Measurements from ENCODE around the gene UBE2QL1.

The UBE2QL1 gene

DNA sequence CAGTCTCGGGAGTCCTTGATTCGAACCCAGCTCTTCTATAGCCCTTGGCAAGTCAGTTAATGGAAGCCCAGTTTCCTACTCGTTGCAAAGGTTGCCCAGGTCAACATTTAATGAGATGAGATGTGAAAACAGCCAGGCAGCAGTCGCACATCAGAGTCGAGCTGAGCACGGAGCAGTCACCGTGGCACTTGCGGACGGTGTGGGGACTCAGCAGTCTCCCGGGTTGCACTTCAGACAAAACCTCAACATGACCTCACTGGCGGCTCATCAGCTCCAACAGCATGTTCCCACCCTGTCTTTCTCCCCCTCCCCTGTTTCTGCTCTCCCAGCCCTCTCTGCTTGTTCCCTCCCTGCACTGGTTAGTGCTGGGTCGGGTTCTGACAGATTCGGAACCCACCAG lies 35.8 kb downstream of the UBE2QL1 start:
- no peaks in the 10 kb centered on the region for H3K36me3 ChIP-seq (ENCODE audit: control insufficient read depth in 1 of 2, insufficient read depth in 2 of 2, low read length in 2 of 2)

GRCh38 chr5:6484899-6485298 lies 36.2 kb downstream of the UBE2QL1 start:
- Histone ChIP-seq H3K4me1 (ENCODE audit: control insufficient read depth in 1 of 2, insufficient read depth in 2 of 2, low read length in 2 of 2) (no peaks in the 10 kb centered on the region), H3K36me3 (ENCODE audit: control insufficient read depth in 1 of 2, insufficient read depth in 2 of 2, low read length in 2 of 2) (no peaks in the 10 kb centered on the region), H3K27me3 (ENCODE audit: low read depth, low read length) (no peaks in the 10 kb centered on the region), H3K4me3 (ENCODE audit: low read depth in 1 of 2, low read length in 2 of 2) (no peak overlapping the region), H3K9me3 (ENCODE audit: control insufficient read depth in 1 of 2, low read length in 2 of 2) (no peaks in the 10 kb centered on the region), H3K27ac (ENCODE audit: low read length) (no peak overlapping the region)

More for the DNA sequence above, 35.8 kb downstream of the UBE2QL1 start:
- no peaks in the 10 kb centered on the region for H3K9me3 ChIP-seq (ENCODE audit: control insufficient read depth in 1 of 2, low read length in 2 of 2)
- no peaks in the 10 kb centered on the region for H3K4me1 ChIP-seq (ENCODE audit: control insufficient read depth in 1 of 2, insufficient read depth in 2 of 2, low read length in 2 of 2)
- no peak overlapping the region for H3K27ac ChIP-seq (ENCODE audit: low read length)
- no peaks in the 10 kb centered on the region for H3K27me3 ChIP-seq (ENCODE audit: low read depth, low read length)
- no peak overlapping the region for H3K4me3 ChIP-seq (ENCODE audit: low read depth in 1 of 2, low read length in 2 of 2)

DNA sequence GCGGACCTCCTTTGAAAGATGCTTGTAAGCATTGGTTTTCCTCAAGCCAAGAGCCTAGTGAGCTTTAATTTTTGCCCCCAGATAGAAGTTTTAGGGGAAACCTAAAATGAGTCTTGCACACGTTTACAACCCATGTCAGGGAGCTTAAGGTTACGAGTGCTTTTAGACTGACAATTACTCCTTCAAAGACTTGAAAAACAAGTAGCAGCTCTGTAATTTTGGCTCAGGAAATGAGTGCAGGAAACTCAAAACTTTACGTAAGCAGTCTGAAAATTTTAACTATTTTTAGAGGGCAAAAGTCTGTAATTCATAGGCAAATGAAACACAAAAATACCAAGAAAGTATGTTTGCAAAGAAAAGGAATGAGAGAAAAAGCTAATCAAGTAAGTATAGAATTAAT lies 36.8 kb downstream of the UBE2QL1 start:
- Histone ChIP-seq H3K27me3 (ENCODE audit: low read depth, low read length) (no peaks in the 10 kb centered on the region), H3K4me1 (ENCODE audit: control insufficient read depth in 1 of 2, insufficient read depth in 2 of 2, low read length in 2 of 2) (no peaks in the 10 kb centered on the region), H3K27ac (ENCODE audit: low read length) (no peak overlapping the region), H3K9me3 (ENCODE audit: control insufficient read depth in 1 of 2, low read length in 2 of 2) (no peaks in the 10 kb centered on the region), H3K36me3 (ENCODE audit: control insufficient read depth in 1 of 2, insufficient read depth in 2 of 2, low read length in 2 of 2) (no peaks in the 10 kb centered on the region), H3K4me3 (ENCODE audit: low read depth in 1 of 2, low read length in 2 of 2) (no peak overlapping the region)

- H3K27ac ChIP-seq (ENCODE audit: low read length) = no peak overlapping the region
- no peaks in the 10 kb centered on the region for H3K4me1 ChIP-seq (ENCODE audit: control insufficient read depth in 1 of 2, insufficient read depth in 2 of 2, low read length in 2 of 2)
- no peak overlapping the region for H3K4me3 ChIP-seq (ENCODE audit: low read depth in 1 of 2, low read length in 2 of 2)
- no peaks in the 10 kb centered on the region for H3K36me3 ChIP-seq (ENCODE audit: control insufficient read depth in 1 of 2, insufficient read depth in 2 of 2, low read length in 2 of 2)
- no peaks in the 10 kb centered on the region for H3K27me3 ChIP-seq (ENCODE audit: low read depth, low read length)
- no peaks in the 10 kb centered on the region for H3K9me3 ChIP-seq (ENCODE audit: control insufficient read depth in 1 of 2, low read length in 2 of 2)
Observed at GRCh38 chr5:6486074-6486473, 37.4 kb downstream of the UBE2QL1 start.

- Histone ChIP-seq H3K27ac (ENCODE audit: low read length) (no peak overlapping the region), H3K9me3 (ENCODE audit: control insufficient read depth in 1 of 2, low read length in 2 of 2) (no peaks in the 10 kb centered on the region)
Observed at GRCh38 chr5:6487081-6487480, 38.4 kb downstream of the UBE2QL1 start.

DNA sequence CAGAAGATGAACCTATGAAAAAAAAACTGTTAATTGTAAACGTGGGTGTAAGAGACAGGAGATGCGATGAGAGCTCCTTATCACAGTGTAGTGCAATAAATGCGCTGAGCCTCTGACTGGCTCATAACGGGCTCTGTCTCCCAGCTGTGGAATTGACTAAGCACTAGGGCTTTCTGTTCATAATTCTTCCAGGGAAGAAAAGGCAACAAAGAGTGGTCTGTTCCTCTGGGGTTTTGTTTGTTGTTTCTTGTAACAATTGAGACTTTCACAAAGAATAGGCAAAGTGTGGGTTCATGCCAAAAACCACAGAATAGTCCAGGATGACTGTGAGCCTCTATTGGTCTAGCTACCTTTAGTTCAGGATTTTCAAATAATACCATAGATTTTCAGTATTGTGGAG lies 39.4 kb downstream of the UBE2QL1 start:
- no peaks in the 10 kb centered on the region for H3K9me3 ChIP-seq (ENCODE audit: control insufficient read depth in 1 of 2, low read length in 2 of 2)
- H3K4me3 ChIP-seq (ENCODE audit: low read depth in 1 of 2, low read length in 2 of 2) = no peak overlapping the region
- H3K4me1 ChIP-seq (ENCODE audit: control insufficient read depth in 1 of 2, insufficient read depth in 2 of 2, low read length in 2 of 2) = no peaks in the 10 kb centered on the region
- H3K27me3 ChIP-seq (ENCODE audit: low read depth, low read length) = no peaks in the 10 kb centered on the region
- no peaks in the 10 kb centered on the region for H3K36me3 ChIP-seq (ENCODE audit: control insufficient read depth in 1 of 2, insufficient read depth in 2 of 2, low read length in 2 of 2)
- H3K27ac ChIP-seq (ENCODE audit: low read length) = no peak overlapping the region

More at GRCh38 chr5:6487081-6487480, 38.4 kb downstream of the UBE2QL1 start:
- Histone ChIP-seq H3K4me1 (ENCODE audit: control insufficient read depth in 1 of 2, insufficient read depth in 2 of 2, low read length in 2 of 2) (no peaks in the 10 kb centered on the region), H3K36me3 (ENCODE audit: control insufficient read depth in 1 of 2, insufficient read depth in 2 of 2, low read length in 2 of 2) (no peaks in the 10 kb centered on the region), H3K27me3 (ENCODE audit: low read depth, low read length) (no peaks in the 10 kb centered on the region), H3K4me3 (ENCODE audit: low read depth in 1 of 2, low read length in 2 of 2) (no peak overlapping the region)

GRCh38 chr5:6489643-6490185 lies 41.1 kb downstream of the UBE2QL1 start:
- H3K36me3 ChIP-seq (ENCODE audit: control insufficient read depth in 1 of 2, insufficient read depth in 2 of 2, low read length in 2 of 2) = no peaks in the 10 kb centered on the region
- H3K27ac ChIP-seq (ENCODE audit: low read length) = no peak overlapping the region
- H3K27me3 ChIP-seq (ENCODE audit: low read depth, low read length) = no peaks in the 10 kb centered on the region
- H3K4me1 ChIP-seq (ENCODE audit: control insufficient read depth in 1 of 2, insufficient read depth in 2 of 2, low read length in 2 of 2) = no peaks in the 10 kb centered on the region
- no peak overlapping the region for H3K4me3 ChIP-seq (ENCODE audit: low read depth in 1 of 2, low read length in 2 of 2)
- no peaks in the 10 kb centered on the region for H3K9me3 ChIP-seq (ENCODE audit: control insufficient read depth in 1 of 2, low read length in 2 of 2)

DNA sequence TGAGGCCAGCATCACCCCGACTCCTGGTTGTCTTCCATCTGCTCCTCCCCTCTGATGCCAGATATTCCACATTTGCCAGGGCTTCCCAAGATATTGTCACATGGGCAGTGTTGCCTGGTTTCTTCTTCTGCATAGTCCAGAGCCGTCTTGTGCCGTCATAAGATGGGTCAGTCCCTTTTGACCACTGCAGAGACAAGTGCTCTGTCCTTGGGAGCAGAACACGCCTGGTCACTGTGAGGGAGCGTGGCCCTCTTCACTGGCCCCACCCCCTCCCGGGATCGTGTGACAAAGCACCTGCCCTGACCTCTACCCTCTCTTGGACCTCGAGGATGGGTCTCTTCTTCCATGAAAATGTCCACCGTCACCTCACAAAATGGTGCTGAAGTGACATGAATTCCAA lies 41.6 kb downstream of the UBE2QL1 start:
- Histone ChIP-seq H3K27ac (ENCODE audit: low read length) (no peak overlapping the region), H3K36me3 (ENCODE audit: control insufficient read depth in 1 of 2, insufficient read depth in 2 of 2, low read length in 2 of 2) (no peaks in the 10 kb centered on the region), H3K9me3 (ENCODE audit: control insufficient read depth in 1 of 2, low read length in 2 of 2) (no peaks in the 10 kb centered on the region), H3K4me1 (ENCODE audit: control insufficient read depth in 1 of 2, insufficient read depth in 2 of 2, low read length in 2 of 2) (no peaks in the 10 kb centered on the region), H3K4me3 (ENCODE audit: low read depth in 1 of 2, low read length in 2 of 2) (no peak overlapping the region), H3K27me3 (ENCODE audit: low read depth, low read length) (no peaks in the 10 kb centered on the region)

DNA sequence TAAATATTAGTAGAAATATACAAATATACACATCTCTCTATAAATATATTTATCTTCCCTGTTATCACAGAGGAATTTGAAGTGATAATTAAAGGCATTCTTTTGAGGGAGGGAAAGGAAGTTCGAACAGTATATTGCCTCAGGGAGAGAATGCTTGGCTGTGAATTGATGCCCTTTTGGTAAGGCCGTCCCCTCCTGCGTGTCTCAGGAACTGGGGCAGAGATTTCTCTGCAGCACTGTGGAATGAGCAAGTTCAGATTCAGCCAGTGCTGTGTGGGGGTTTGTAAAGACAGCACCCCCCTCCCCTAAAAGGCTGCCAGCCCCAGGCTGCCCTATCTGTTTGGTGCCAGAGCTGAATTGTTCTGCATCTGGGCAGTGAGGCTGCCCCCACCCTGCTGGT lies 42.0 kb downstream of the UBE2QL1 start:
- Histone ChIP-seq H3K9me3 (ENCODE audit: control insufficient read depth in 1 of 2, low read length in 2 of 2) (no peaks in the 10 kb centered on the region), H3K4me1 (ENCODE audit: control insufficient read depth in 1 of 2, insufficient read depth in 2 of 2, low read length in 2 of 2) (no peaks in the 10 kb centered on the region), H3K27ac (ENCODE audit: low read length) (no peak overlapping the region), H3K4me3 (ENCODE audit: low read depth in 1 of 2, low read length in 2 of 2) (no peak overlapping the region), H3K27me3 (ENCODE audit: low read depth, low read length) (no peaks in the 10 kb centered on the region), H3K36me3 (ENCODE audit: control insufficient read depth in 1 of 2, insufficient read depth in 2 of 2, low read length in 2 of 2) (no peaks in the 10 kb centered on the region)

GRCh38 chr5:6491196-6491918 lies 42.7 kb downstream of the UBE2QL1 start:
- H3K27ac ChIP-seq (ENCODE audit: low read length) = no peak overlapping the region
- H3K4me1 ChIP-seq (ENCODE audit: control insufficient read depth in 1 of 2, insufficient read depth in 2 of 2, low read length in 2 of 2) = no peaks in the 10 kb centered on the region
- H3K27me3 ChIP-seq (ENCODE audit: low read depth, low read length) = no peaks in the 10 kb centered on the region

GRCh38 chr5:6491919-6492290 lies 43.2 kb downstream of the UBE2QL1 start:
- no peaks in the 10 kb centered on the region for H3K4me1 ChIP-seq (ENCODE audit: control insufficient read depth in 1 of 2, insufficient read depth in 2 of 2, low read length in 2 of 2)
- no peaks in the 10 kb centered on the region for H3K27me3 ChIP-seq (ENCODE audit: low read depth, low read length)
- no peak overlapping the region for H3K27ac ChIP-seq (ENCODE audit: low read length)

More at GRCh38 chr5:6491196-6491918, 42.7 kb downstream of the UBE2QL1 start:
- Histone ChIP-seq H3K9me3 (ENCODE audit: control insufficient read depth in 1 of 2, low read length in 2 of 2) (no peaks in the 10 kb centered on the region), H3K4me3 (ENCODE audit: low read depth in 1 of 2, low read length in 2 of 2) (no peak overlapping the region), H3K36me3 (ENCODE audit: control insufficient read depth in 1 of 2, insufficient read depth in 2 of 2, low read length in 2 of 2) (no peaks in the 10 kb centered on the region)

GRCh38 chr5:6492934-6493333 lies 44.3 kb downstream of the UBE2QL1 start:
- Histone ChIP-seq H3K27ac (ENCODE audit: low read length) (no peak overlapping the region), H3K27me3 (ENCODE audit: low read depth, low read length) (no peaks in the 10 kb centered on the region), H3K9me3 (ENCODE audit: control insufficient read depth in 1 of 2, low read length in 2 of 2) (no peaks in the 10 kb centered on the region)

More at GRCh38 chr5:6491919-6492290, 43.2 kb downstream of the UBE2QL1 start:
- no peaks in the 10 kb centered on the region for H3K9me3 ChIP-seq (ENCODE audit: control insufficient read depth in 1 of 2, low read length in 2 of 2)
- H3K36me3 ChIP-seq (ENCODE audit: control insufficient read depth in 1 of 2, insufficient read depth in 2 of 2, low read length in 2 of 2) = no peaks in the 10 kb centered on the region
- no peak overlapping the region for H3K4me3 ChIP-seq (ENCODE audit: low read depth in 1 of 2, low read length in 2 of 2)

More at GRCh38 chr5:6492934-6493333, 44.3 kb downstream of the UBE2QL1 start:
- H3K4me3 ChIP-seq (ENCODE audit: low read depth in 1 of 2, low read length in 2 of 2) = no peak overlapping the region
- H3K36me3 ChIP-seq (ENCODE audit: control insufficient read depth in 1 of 2, insufficient read depth in 2 of 2, low read length in 2 of 2) = no peaks in the 10 kb centered on the region
- H3K4me1 ChIP-seq (ENCODE audit: control insufficient read depth in 1 of 2, insufficient read depth in 2 of 2, low read length in 2 of 2) = no peaks in the 10 kb centered on the region
